HepG2 (cell line): ENCODE results near the gene REEP6. TPM values are rescaled to one million over a fixed set of nuclear protein-coding genes. Genes with fewer than 3 reads are reported as not detected.
A peak's percentile ranks its signal among the peaks of the same experiment; 100 is the strongest.

Experiments
- ATAC-seq: fragments of 200-7000 bp; cut with Tn5 transposase; 3 replicates; pipeline ENCODE4 v1.9.1; 2020; ENCODE audit warnings: mild to moderate bottlenecking, moderate library complexity
- BruUV-seq: library from RNA; stranded (reverse); fragments of 400-500 nt; replicated peaks from 2 replicates; lab custom pipeline; 2021; lab: Mats Ljungman, UMichigan
- CTCF ChIA-PET: fragments of 300-600 bp; formaldehyde crosslinking; extraction: SDS; loops from one replicate; lab custom pipeline; 2021; ENCODE audit warnings: low total read pairs, inconsistent platforms, low intra/inter-chr PET ratio; lab: Yijun Ruan, JAX
- POLR2A ChIA-PET: fragments of 350-600 bp; sonication (Branson Sonifier 250); formaldehyde crosslinking; loops from one replicate; lab custom pipeline; 2020; ENCODE audit warnings: antibody characterized with exemption, inconsistent platforms; lab: Yijun Ruan, JAX
- DNase-seq: peaks from one replicate; pipeline ENCODE4 v3.0.0-alpha.2; 2015; ENCODE audit warnings: low spot score
- FAIRE-seq: peaks from 3 replicates; lab custom pipeline; 2011; peaks lifted over from hg19 to GRCh38; lab: Jason Lieb, UNC
- H2AFZ ChIP-seq: one replicate; pipeline ENCODE4 v1.6.1; 2011; ENCODE audit warnings: low read length, inconsistent platforms
- H3K27ac ChIP-seq: fragments of 300-600 bp; 3 replicates; pipeline ENCODE4 v1.8.0; 2011; ENCODE audit warnings: mixed run types, mild to moderate bottlenecking, mixed read lengths, low read length, inconsistent platforms; ENCODE audit not compliant: insufficient read depth; ENCODE audit errors: extremely low read length
- H3K27me3 ChIP-seq, 2 experiments: fragments of 200-600 bp in 1 of 2; 2 replicates in 1 of 2; 3 replicates in 1 of 2; pipeline versions ENCODE4 v1.6.0 to v1.8.0; 2011; ENCODE audit warnings: low read length in 2 of 2, mild to moderate bottlenecking in 2 of 2, moderate library complexity in 2 of 2, inconsistent platforms in 1 of 2; ENCODE audit not compliant: insufficient read depth in 2 of 2, control insufficient read depth in 1 of 2
- H3K36me3 ChIP-seq, 2 experiments: fragments of 200-600 bp in 1 of 2; replicated peaks in 1 of 2; 2 replicates in 1 of 2; 3 replicates in 1 of 2; pipeline versions ENCODE4 v1.5.1 to v1.8.0; 2011; ENCODE audit warnings: low read length in 2 of 2, inconsistent platforms in 1 of 2; ENCODE audit not compliant: insufficient read depth in 2 of 2, control insufficient read depth in 1 of 2
- H3K4me1 ChIP-seq: 2 replicates; pipeline ENCODE4 v1.5.1; 2012; ENCODE audit warnings: low read length, inconsistent platforms; ENCODE audit not compliant: insufficient read depth
- H3K4me2 ChIP-seq: 2 replicates; pipeline ENCODE4 v1.6.0; 2011; ENCODE audit warnings: low read depth, low read length, inconsistent platforms
- H3K4me3 ChIP-seq, 3 experiments: fragments of 200-600 bp in 1 of 3; sonication (generic), shearing (Covaris generic) in 1 of 3; replicated peaks in 1 of 3; 2 replicates each; pipeline ENCODE4 v1.5.1; 2011 to 2016; ENCODE audit warnings: low read length in 3 of 3, inconsistent platforms in 2 of 3, low read depth in 2 of 3, mild to moderate bottlenecking in 2 of 3, control low read depth in 1 of 3, mixed read lengths in 1 of 3; ENCODE audit not compliant: insufficient read depth in 1 of 3
- H3K79me2 ChIP-seq: one replicate; pipeline ENCODE4 v1.6.1; 2011; ENCODE audit warnings: low read length, inconsistent platforms; ENCODE audit not compliant: insufficient read depth
- H3K9ac ChIP-seq: 2 replicates; pipeline ENCODE4 v1.6.0; 2011; ENCODE audit warnings: mild to moderate bottlenecking, low read depth, low read length, inconsistent platforms; ENCODE audit not compliant: insufficient read depth
- H3K9me3 ChIP-seq: 2 replicates; pipeline ENCODE4 v1.5.1; 2012; ENCODE audit warnings: mild to moderate bottlenecking, low read length
- H4K20me1 ChIP-seq: 2 replicates; pipeline ENCODE4 v1.6.0; 2011; ENCODE audit warnings: inconsistent platforms, mild to moderate bottlenecking, low read length, moderate library complexity; ENCODE audit not compliant: insufficient read depth
- FOSL1 ChIP-seq: sonication (generic); formaldehyde crosslinking; IDR thresholded peaks from 2 replicates; pipeline ENCODE4 v1.9.0; 2021; ENCODE audit warnings: missing genetic modification reagents, borderline replicate concordance
- FOXJ3 ChIP-seq: sonication (generic); formaldehyde crosslinking; IDR thresholded peaks from 2 replicates; pipeline ENCODE4 v1.4.0; 2020; ENCODE audit warnings: missing genetic modification reagents, mild to moderate bottlenecking, borderline replicate concordance
- HDAC2 ChIP-seq: sonication (generic); formaldehyde crosslinking; IDR thresholded peaks from 2 replicates; pipeline ENCODE4 v1.4.0; 2020; ENCODE audit warnings: missing genetic modification reagents
- HOXA5 ChIP-seq: sonication (generic); formaldehyde crosslinking; IDR thresholded peaks from 2 replicates; pipeline ENCODE4 v1.4.0; 2020; ENCODE audit warnings: missing genetic modification reagents
- KLF6 ChIP-seq: IDR thresholded peaks from 2 replicates; pipeline ENCODE4 v1.8.0; 2016; ENCODE audit warnings: missing biosample characterization, missing genetic modification reagents
- PATZ1 ChIP-seq: sonication (generic); formaldehyde crosslinking; IDR thresholded peaks from 2 replicates; pipeline ENCODE4 v1.4.0; 2020; ENCODE audit warnings: missing genetic modification reagents
- SAFB2 ChIP-seq: sonication (generic); formaldehyde crosslinking; IDR thresholded peaks from 2 replicates; pipeline ENCODE4 v1.5.1; 2020; ENCODE audit warnings: missing genetic modification reagents, low read depth, mild to moderate bottlenecking, borderline replicate concordance
- ZBTB44 ChIP-seq: sonication (generic); formaldehyde crosslinking; IDR thresholded peaks from 2 replicates; pipeline ENCODE4 v1.4.0; 2020; ENCODE audit warnings: missing genetic modification reagents
- ZNF770 ChIP-seq: sonication (generic); formaldehyde crosslinking; IDR thresholded peaks from 2 replicates; pipeline ENCODE4 v1.5.0; 2020; ENCODE audit warnings: mild to moderate bottlenecking, missing genetic modification reagents
- ZSCAN12 ChIP-seq: sonication (generic); formaldehyde crosslinking; IDR thresholded peaks from 2 replicates; pipeline ENCODE4 v1.9.0; 2021; ENCODE audit warnings: mild to moderate bottlenecking, missing genetic modification reagents
- WGBS: methylation state at CpG from one replicate; pipeline ENCODE4 v1.1.6; 2017; ENCODE audit warnings: low lambda C conversion rate; 5-methylcytosine and 5-hydroxymethylcytosine counted together
- in situ Hi-C: cut with HindIII; loops from 2 replicates; pipeline ENCODE4 v1.10.0; 2017; ENCODE audit warnings: low pct_unique_long_range_greater_than_20kb; ENCODE audit not compliant: extremely low pct_ligation_motif_present
- intact Hi-C: fragments of 100-400 bp; cut with micrococcal nuclease; formaldehyde crosslinking; loops from one replicate; pipeline ENCODE4 v1.10.0; 2022; ENCODE audit not compliant: unreplicated experiment
- polyA plus RNA-seq, 8 experiments: library from polyadenylated mRNA; depleted of rRNA in 3 of 8; stranded (reverse) in 7 of 8; unstranded in 1 of 8; fragments of >200 nt; fragmentation: Illumina TruSeq in 4 of 8; extraction: Trizol in 4 of 8; gene quantifications; 2 replicates each; pipeline versions ENCODE4 v1.2.1 to v1.2.3, GENCODE V29; 2011 to 2016; ENCODE audit warnings: low read depth in 4 of 8, missing spikeins in 1 of 8, mixed read lengths in 1 of 8; ENCODE audit not compliant: insufficient read depth in 1 of 8
- total RNA-seq, 5 experiments: library from RNA; depleted of rRNA; stranded (reverse); fragments of >200 nt; fragmentation: Illumina TruSeq; extraction: Trizol; gene quantifications; 2 replicates each; pipeline ENCODE4 v1.2.3, GENCODE V29; 2016; ENCODE audit warnings: low read depth in 1 of 5

The REEP6 gene
- total and polyA plus RNA-seq, 2 of the 13 experiments (the other 11 are each of a cell fraction or from before 2014, with no cell fraction given), result 10.0 to 28.8 TPM

GRCh38 chr19:1503925-1504773, 13.2 kb downstream of the REEP6 start (continued):
- no peak for TF ChIP-seq PATZ1 (CRISPR knock-in tag)
- TF ChIP-seq FOXJ3, result no peak
- TF ChIP-seq ZBTB44 (CRISPR knock-in tag), result no peak
- TF ChIP-seq FOSL1 (CRISPR knock-in tag), result no peak
- TF ChIP-seq KLF6, result no peak
- no peak for TF ChIP-seq SAFB2
- TF ChIP-seq HOXA5 (CRISPR knock-in tag), result no peak

GRCh38 chr19:1505012-1505411, 14.0 kb downstream of the REEP6 start:
- DNase-seq (no peak), FAIRE-seq (no peak), ATAC-seq (no peak)
- Histone ChIP-seq H3K9ac (no peak overlapping the region), H3K79me2 (no peaks in the 10 kb centered on the region), H3K4me2 (no peak overlapping the region), H3K9me3 (no peaks in the 10 kb centered on the region), H3K4me3 (no peak overlapping the region), H3K4me1 (peaks cover 27% of the 10 kb centered on the region), H3K27ac (no peak overlapping the region), H2AFZ (no peak overlapping the region), H3K27me3 (no peaks in the 10 kb centered on the region), H3K36me3 (no peaks in the 10 kb centered on the region), H4K20me1 (no peaks in the 10 kb centered on the region)
- POLR2A ChIA-PET, result interaction anchor here (0.7 kb wide), 1 partner anchor 238 kb away, joined by 3 read pairs; no protein-coding TSS in a partner anchor
- intact Hi-C loops (no loop called here), in situ Hi-C loops (no loop called here)
- 77% methylated on average over 8 of the region's 8 CpGs for WGBS
- BruUV-seq, result no TSS peak
- CTCF ChIA-PET, result no interaction called here
- TF ChIP-seq ZNF770 (peak; percentile 87), ZSCAN12 (no peak), HDAC2 (no peak)
